ENCODE results near the gene POC1A.
A peak's percentile ranks its signal among the peaks of the same experiment; 100 is the strongest.

POC1A gene

GRCh38 chr3:52150860-52151259, 3.4 kb downstream of the POC1A start:
- peak; percentile 32 for DNase-seq

GRCh38 chr3:52150357-52150756, 3.9 kb downstream of the POC1A start:
- no peak for DNase-seq

GRCh38 chr3:52149726-52150125, 4.5 kb downstream of the POC1A start:
- no peak for DNase-seq

GRCh38 chr3:52149021-52149420, 5.2 kb downstream of the POC1A start:
- no peak for DNase-seq

- peak; percentile 31 for DNase-seq
These were observed 6.4 kb downstream of the POC1A start for GRCh38 chr3:52147804-52148203.

GRCh38 chr3:52146811-52147210, 7.4 kb downstream of the POC1A start:
- DNase-seq = no peak

GRCh38 chr3:52146189-52146588, 8.0 kb downstream of the POC1A start:
- no peak for DNase-seq

- DNase-seq = no peak
These were observed 8.5 kb downstream of the POC1A start for GRCh38 chr3:52145736-52146110.

GRCh38 chr3:52144796-52145735, 9.2 kb downstream of the POC1A start:
- DNase-seq = no peak

GRCh38 chr3:52144034-52144795, 10.0 kb downstream of the POC1A start:
- DNase-seq = peak; percentile 91

GRCh38 chr3:52143616-52144015, 10.6 kb downstream of the POC1A start:
- no peak for DNase-seq

- no peak for DNase-seq
These were observed 11.1 kb downstream of the POC1A start for GRCh38 chr3:52143156-52143555.

- DNase-seq = no peak
These were observed 12.5 kb downstream of the POC1A start for GRCh38 chr3:52141751-52142150.

GRCh38 chr3:52140769-52141168, 13.5 kb downstream of the POC1A start:
- DNase-seq = no peak

GRCh38 chr3:52140000-52140399, 14.2 kb downstream of the POC1A start:
- DNase-seq = no peak

GRCh38 chr3:52137311-52137710, 16.9 kb downstream of the POC1A start:
- no peak for DNase-seq

- DNase-seq = no peak
These were observed 17.7 kb downstream of the POC1A start for GRCh38 chr3:52136513-52136912.

GRCh38 chr3:52135332-52135731, 18.9 kb downstream of the POC1A start:
- no peak for DNase-seq

GRCh38 chr3:52134761-52135160, 19.5 kb downstream of the POC1A start:
- DNase-seq = no peak

GRCh38 chr3:52132930-52133329, 21.3 kb downstream of the POC1A start:
- DNase-seq = no peak

GRCh38 chr3:52132041-52132440, 22.2 kb downstream of the POC1A start:
- DNase-seq = no peak

- DNase-seq = no peak
These were observed 23.1 kb downstream of the POC1A start for GRCh38 chr3:52130966-52131622.

- peak; percentile 90 for DNase-seq
These were observed 26.0 kb downstream of the POC1A start for GRCh38 chr3:52128118-52128683.
